Tibial artery (tissue), 4 donors: ENCODE data around the gene NOP9.

ENCODE experiments used
- DNase-seq, 2 donors: peaks; one replicate each; pipeline ENCODE4 v3.0.0-alpha.2; 2019
- H3K27ac ChIP-seq, 2 donors: fragments of 200-600 bp; sonication (generic) in 1 of 2; 1 replicate in 1 of 2; 2 replicates in 1 of 2; pipeline ENCODE4 v1.5.1; 2018 to 2019; ENCODE audit warnings: mild to moderate bottlenecking in 1 of 2
- H3K27me3 ChIP-seq, 2 donors: fragments of 200-600 bp; sonication (generic) in 1 of 2; one replicate each; pipeline versions ENCODE4 v1.5.1 to v1.6.0; 2016 to 2019
- H3K36me3 ChIP-seq, 3 donors: fragments of 200-600 bp; sonication (generic) in 2 of 3; one replicate each; pipeline ENCODE4 v1.5.1; 2016 to 2019; ENCODE audit warnings: mild to moderate bottlenecking in 2 of 3
- H3K4me1 ChIP-seq, 4 donors: fragments of 200-600 bp; sonication (generic) in 2 of 4; 1 replicate in 3 of 4; 2 replicates in 1 of 4; pipeline ENCODE4 v1.5.1; 2016 to 2019
- H3K4me3 ChIP-seq, 2 donors: fragments of 200-600 bp; sonication (generic) in 1 of 2; 1 replicate in 1 of 2; 2 replicates in 1 of 2; pipeline ENCODE4 v1.5.1; 2018 to 2019; ENCODE audit warnings: mild to moderate bottlenecking in 2 of 2
- H3K9me3 ChIP-seq, 3 donors: fragments of 200-600 bp; sonication (generic) in 1 of 3; one replicate each; pipeline ENCODE4 v1.5.1; 2016 to 2019
- CTCF ChIP-seq, 2 experiments: fragments of 200-600 bp in 1 of 2; fragments of 450-650 bp in 1 of 2; IDR thresholded peaks; one replicate each; pipeline ENCODE4 v1.5.1; 2017 to 2019; ENCODE audit warnings: antibody characterized with exemption in 2 of 2, mild to moderate bottlenecking in 1 of 2, moderate library complexity in 1 of 2
- intact Hi-C: fragments of 100-400 bp; cut with DNase I; formaldehyde crosslinking; loops from one replicate; pipeline ENCODE4 v1.15.0; 2023; ENCODE audit warnings: low total_unique reads

Gene NOP9

GRCh38 chr14:24292118-24292807 lies 7.4 kb upstream of the NOP9 start:
- H3K27ac ChIP-seq, result no peak overlapping the region
- TF ChIP-seq CTCF (IDR thresholded peaks at IDR 0.05), result no peak
- intact Hi-C loops, result no loop called here
- H3K27me3 ChIP-seq, result no peaks in the 10 kb centered on the region
- H3K4me3 ChIP-seq, result no peak overlapping the region
- peaks cover 0 to 6% (median 2%) of the 10 kb centered on the region in 4 donors for H3K4me1 ChIP-seq
- no peaks in the 10 kb centered on the region for H3K9me3 ChIP-seq
- peaks cover 41 to 63% (median 51%) of the 10 kb centered on the region in 3 donors for H3K36me3 ChIP-seq
- no peak for DNase-seq

GRCh38 chr14:24293525-24293924 lies 6.1 kb upstream of the NOP9 start:
- Histone ChIP-seq H3K4me3 (no peak overlapping the region), H3K4me1 (peaks cover 0 to 8% (median 3%) of the 10 kb centered on the region in 4 donors), H3K9me3 (no peaks in the 10 kb centered on the region), H3K27me3 (no peaks in the 10 kb centered on the region), H3K36me3 (peaks cover 41 to 63% (median 51%) of the 10 kb centered on the region in 3 donors), H3K27ac (no peak overlapping the region)
- DNase-seq, result no peak
- intact Hi-C loops, result no loop called here
- no peak for TF ChIP-seq CTCF (IDR thresholded peaks at IDR 0.05)

- DNase-seq, result peak in 1 of 2 donors; percentile 52
- H3K9me3 ChIP-seq, result no peaks in the 10 kb centered on the region
- H3K4me3 ChIP-seq, result no peak overlapping the region
- peaks cover 27 to 41% (median 33%) of the 10 kb centered on the region in 3 donors for H3K36me3 ChIP-seq
- TF ChIP-seq CTCF (IDR thresholded peaks at IDR 0.05), result peak; percentile 57 to 58
- H3K4me1 ChIP-seq, result peaks cover 0 to 34% (median 25%) of the 10 kb centered on the region in 4 donors
- intact Hi-C loops, result loop anchor here (5.0 kb wide), 1 partner anchor 54 kb away; the partner anchor contains the start of gene TINF2
- no peaks in the 10 kb centered on the region for H3K27me3 ChIP-seq
- H3K27ac ChIP-seq, result no peak overlapping the region
Measured at GRCh38 chr14:24296341-24297157, 3.1 kb upstream of the NOP9 start.

- no peak for DNase-seq
- Histone ChIP-seq H3K4me3 (no peak overlapping the region), H3K4me1 (peaks cover 0 to 34% (median 25%) of the 10 kb centered on the region in 4 donors)
Measured at GRCh38 chr14:24297190-24297964, 2.3 kb upstream of the NOP9 start.

More at GRCh38 chr14:24297190-24297964, 2.3 kb upstream of the NOP9 start:
- H3K27ac ChIP-seq, result no peak overlapping the region
- peaks cover 27 to 41% (median 33%) of the 10 kb centered on the region in 3 donors for H3K36me3 ChIP-seq
- no peaks in the 10 kb centered on the region for H3K27me3 ChIP-seq
- TF ChIP-seq CTCF (IDR thresholded peaks at IDR 0.05), result no peak
- H3K9me3 ChIP-seq, result no peaks in the 10 kb centered on the region
- intact Hi-C loops, result loop anchor here (5.0 kb wide), 1 partner anchor 55 kb away; the partner anchor contains the start of gene TINF2
